Adipocyte (in vitro differentiated cells): ENCODE measurements around the gene DLG2.
A peak's percentile ranks its signal among the peaks of the same experiment; 100 is the strongest.
"Not testable (repeated sequence)": the region's sequence is repeated elsewhere in the genome, so short reads cannot be mapped to it uniquely, and the experiment has no call there.

Source experiments
- DNase-seq: peaks from one replicate; pipeline ENCODE4 v3.0.0-alpha.2; 2015; ENCODE audit warnings: low read depth
- H3K27me3 ChIP-seq: replicated peaks from 2 replicates; pipeline ENCODE4 v1.7.0; 2013; ENCODE audit warnings: mild to moderate bottlenecking, low read length, moderate library complexity; ENCODE audit not compliant: control insufficient read depth, insufficient read depth
- H3K36me3 ChIP-seq: 2 replicates; pipeline ENCODE4 v1.7.0; 2013; ENCODE audit warnings: low read length, mild to moderate bottlenecking, moderate library complexity; ENCODE audit not compliant: control insufficient read depth, insufficient read depth, severe bottlenecking
- H3K4me1 ChIP-seq: 2 replicates; pipeline ENCODE4 v1.7.0; 2013; ENCODE audit warnings: mild to moderate bottlenecking, low read length, moderate library complexity; ENCODE audit not compliant: control insufficient read depth, insufficient read depth
- H3K4me3 ChIP-seq: 2 replicates; pipeline ENCODE4 v1.7.0; 2013; ENCODE audit warnings: mild to moderate bottlenecking, low read length, moderate library complexity
- H3K9ac ChIP-seq: 2 replicates; pipeline ENCODE4 v1.7.0; 2013; ENCODE audit warnings: mild to moderate bottlenecking, low read length, moderate library complexity
- H3K9me3 ChIP-seq: 2 replicates; pipeline ENCODE4 v1.7.0; 2013; ENCODE audit warnings: mild to moderate bottlenecking, low read length, moderate library complexity; ENCODE audit not compliant: control insufficient read depth

Gene DLG2

GRCh38 chr11:85663080-85663752 lies 36.1 kb upstream of the DLG2 start:
- H3K9me3 ChIP-seq = no peaks in the 10 kb centered on the region
- peaks cover 24% of the 10 kb centered on the region for H3K36me3 ChIP-seq
- no peaks in the 10 kb centered on the region for H3K27me3 ChIP-seq
- peak overlapping the region; percentile 98 for H3K4me3 ChIP-seq
- H3K9ac ChIP-seq = peak overlapping the region; percentile 99
- peak; percentile 35 for DNase-seq
- peaks cover 50% of the 10 kb centered on the region for H3K4me1 ChIP-seq

- H3K9ac ChIP-seq = peak overlapping the region; percentile 99
- peaks cover 29% of the 10 kb centered on the region for H3K36me3 ChIP-seq
- no peaks in the 10 kb centered on the region for H3K9me3 ChIP-seq
- peak; percentile 64 for DNase-seq
- peaks cover 54% of the 10 kb centered on the region for H3K4me1 ChIP-seq
- peak overlapping the region; percentile 98 for H3K4me3 ChIP-seq
- no peaks in the 10 kb centered on the region for H3K27me3 ChIP-seq
These were observed 35.0 kb upstream of the DLG2 start for GRCh38 chr11:85661972-85662664.

GRCh38 chr11:85658180-85658579 lies 31.0 kb upstream of the DLG2 start:
- Histone ChIP-seq H3K4me3 (no peak overlapping the region), H3K27me3 (no peaks in the 10 kb centered on the region), H3K4me1 (peaks cover 49% of the 10 kb centered on the region), H3K36me3 (peaks cover 65% of the 10 kb centered on the region), H3K9ac (no peak overlapping the region), H3K9me3 (no peaks in the 10 kb centered on the region)
- DNase-seq = no peak

GRCh38 chr11:85656777-85657176 lies 29.6 kb upstream of the DLG2 start:
- Histone ChIP-seq H3K36me3 (peaks cover 74% of the 10 kb centered on the region), H3K9ac (no peak overlapping the region), H3K4me1 (peaks cover 39% of the 10 kb centered on the region), H3K4me3 (no peak overlapping the region), H3K9me3 (no peaks in the 10 kb centered on the region), H3K27me3 (no peaks in the 10 kb centered on the region)
- DNase-seq = no peak

- H3K9me3 ChIP-seq, H3K27me3 ChIP-seq, H3K4me3 ChIP-seq, H3K9ac ChIP-seq, DNase-seq: not testable (repeated sequence)
- Histone ChIP-seq H3K36me3 (peaks cover 71% of the 10 kb centered on the region), H3K4me1 (peaks cover 15% of the 10 kb centered on the region)
These were observed 27.2 kb upstream of the DLG2 start for GRCh38 chr11:85654343-85654742.

GRCh38 chr11:85652786-85653447 lies 25.8 kb upstream of the DLG2 start:
- DNase-seq = no peak
- Histone ChIP-seq H3K36me3 (peaks cover 64% of the 10 kb centered on the region), H3K4me3 (no peak overlapping the region), H3K9ac (no peak overlapping the region), H3K4me1 (peaks cover 13% of the 10 kb centered on the region), H3K27me3 (no peaks in the 10 kb centered on the region), H3K9me3 (no peaks in the 10 kb centered on the region)

- peaks cover 49% of the 10 kb centered on the region for H3K36me3 ChIP-seq
- H3K4me3 ChIP-seq = no peak overlapping the region
- H3K4me1 ChIP-seq = peaks cover 19% of the 10 kb centered on the region
- DNase-seq = no peak
- H3K9ac ChIP-seq = no peak overlapping the region
- no peaks in the 10 kb centered on the region for H3K27me3 ChIP-seq
- no peaks in the 10 kb centered on the region for H3K9me3 ChIP-seq
These were observed 24.0 kb upstream of the DLG2 start for GRCh38 chr11:85651118-85651517.

GRCh38 chr11:85647604-85648299 lies 20.6 kb upstream of the DLG2 start, which contains the start of gene TMEM126A:
TSS of gene TMEM126A (plus strand) at chr11:85647967. CDS start at chr11:85650256, 2,289 bp downstream.
- peaks cover 20% of the 10 kb centered on the region for H3K36me3 ChIP-seq
- H3K27me3 ChIP-seq = no peaks in the 10 kb centered on the region
- peak; percentile 95 for DNase-seq
- H3K4me1 ChIP-seq = peaks cover 21% of the 10 kb centered on the region
- peak within 1 kb of the TSS; percentile 97 for H3K4me3 ChIP-seq
- no peaks in the 10 kb centered on the region for H3K9me3 ChIP-seq
- H3K9ac ChIP-seq = peak within 1 kb of the TSS; percentile 87

- no peak for DNase-seq
- peaks cover 21% of the 10 kb centered on the region for H3K4me1 ChIP-seq
- no peaks in the 10 kb centered on the region for H3K27me3 ChIP-seq
- peaks cover 17% of the 10 kb centered on the region for H3K36me3 ChIP-seq
- H3K9me3 ChIP-seq = no peaks in the 10 kb centered on the region
- peak overlapping the region; percentile 87 for H3K9ac ChIP-seq
- peak overlapping the region; percentile 97 for H3K4me3 ChIP-seq
These were observed 19.9 kb upstream of the DLG2 start for GRCh38 chr11:85647078-85647477.

GRCh38 chr11:85643191-85643614 lies 16.1 kb upstream of the DLG2 start:
- Histone ChIP-seq H3K4me1 (peaks cover 10% of the 10 kb centered on the region), H3K9me3 (no peaks in the 10 kb centered on the region), H3K9ac (no peak overlapping the region), H3K36me3 (no peaks in the 10 kb centered on the region), H3K27me3 (no peaks in the 10 kb centered on the region), H3K4me3 (no peak overlapping the region)
- no peak for DNase-seq

- Histone ChIP-seq H3K27me3 (no peaks in the 10 kb centered on the region), H3K9ac (no peak overlapping the region), H3K36me3 (peaks cover 19% of the 10 kb centered on the region), H3K9me3 (no peaks in the 10 kb centered on the region), H3K4me3 (no peak overlapping the region), H3K4me1 (peaks cover 2% of the 10 kb centered on the region)
- DNase-seq = no peak
These were observed 7.6 kb upstream of the DLG2 start for GRCh38 chr11:85634747-85635146.
